HG03045 (cell line): Measurements from ENCODE around the gene ANKRD12.
"Not testable (repeated sequence)": the region's sequence is repeated elsewhere in the genome, so short reads cannot be mapped to it uniquely, and the experiment has no call there.

Source experiments
- ATAC-seq: cut with Tn5 transposase; IDR thresholded peaks from one replicate; pipeline ENCODE4 v1.9.1; 2021; ENCODE audit warnings: mild to moderate bottlenecking, moderate library complexity; ENCODE audit not compliant: unreplicated experiment

Gene ANKRD12

DNA sequence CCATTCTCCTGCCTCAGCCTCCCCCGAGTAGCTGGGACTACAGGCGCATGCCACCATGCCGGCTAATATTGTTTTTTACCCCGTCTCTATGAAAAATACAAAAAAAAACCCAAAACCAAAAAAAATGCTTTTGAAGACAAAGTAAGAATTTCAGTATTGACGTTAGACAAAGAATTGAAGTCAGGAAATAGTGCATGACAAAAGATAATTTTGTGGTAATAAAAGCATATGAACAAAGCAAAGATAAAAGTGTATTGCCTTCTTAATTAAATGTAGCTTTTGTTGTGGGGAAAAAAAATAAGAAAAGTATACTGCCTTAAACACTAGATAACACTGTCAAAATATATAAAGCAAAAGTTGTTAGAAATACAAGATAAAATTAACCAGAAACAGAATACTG lies 86.8 kb downstream of the ANKRD12 start:
- ATAC-seq, result no peak

GRCh38 chr18:9226463-9226862 lies 89.9 kb downstream of the ANKRD12 start:
- no peak for ATAC-seq

DNA sequence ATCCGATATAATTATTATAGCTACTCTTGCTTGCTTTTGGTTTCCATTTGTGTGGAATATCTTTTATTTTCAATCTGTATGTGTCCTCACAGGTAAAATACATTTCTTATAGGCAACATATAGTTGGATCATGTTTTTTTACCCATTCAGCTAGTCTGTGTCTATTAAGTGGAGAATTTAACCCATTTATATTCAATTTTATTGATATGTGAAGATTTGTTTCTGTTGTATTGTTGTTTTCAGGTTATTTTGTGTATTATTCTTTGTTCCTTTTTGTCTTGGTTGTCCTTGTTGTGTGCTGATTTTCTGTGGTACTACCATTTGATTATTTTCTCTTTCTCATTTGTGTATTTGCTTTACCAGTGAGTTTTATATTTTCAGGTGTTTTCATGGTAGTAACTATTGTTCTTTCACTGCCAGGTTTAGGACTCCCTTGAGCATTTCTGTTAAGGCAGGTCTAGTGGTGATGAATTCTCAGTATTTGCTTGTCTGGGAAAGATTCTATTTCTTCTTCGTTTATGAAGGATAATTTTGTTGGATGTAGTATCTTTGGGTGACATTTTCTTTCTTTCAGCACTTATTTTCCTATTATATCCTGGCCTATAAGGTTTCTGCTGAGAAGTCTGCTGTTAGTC lies 95.4 kb downstream of the ANKRD12 start:
- ATAC-seq, result no peak

DNA sequence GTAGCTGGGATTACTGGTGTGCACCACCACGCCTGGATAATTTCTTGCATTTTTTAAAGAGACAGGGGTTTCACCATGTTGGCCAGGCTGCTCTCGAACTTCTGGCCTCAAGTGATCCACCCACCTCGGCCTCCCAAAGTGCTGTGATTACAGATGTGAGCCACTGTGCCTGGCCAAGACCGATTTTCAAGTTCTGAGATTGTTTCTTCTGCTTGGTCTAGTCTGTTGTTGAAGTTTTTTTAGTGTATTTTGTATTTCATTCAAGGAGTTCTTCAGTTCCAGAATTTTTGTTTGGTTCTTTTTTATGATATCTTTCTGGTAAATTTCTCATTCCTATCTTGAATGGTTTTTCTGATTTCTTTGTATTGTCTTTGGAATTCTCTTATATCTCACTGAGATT lies 96.4 kb downstream of the ANKRD12 start:
- ATAC-seq, result no peak

DNA sequence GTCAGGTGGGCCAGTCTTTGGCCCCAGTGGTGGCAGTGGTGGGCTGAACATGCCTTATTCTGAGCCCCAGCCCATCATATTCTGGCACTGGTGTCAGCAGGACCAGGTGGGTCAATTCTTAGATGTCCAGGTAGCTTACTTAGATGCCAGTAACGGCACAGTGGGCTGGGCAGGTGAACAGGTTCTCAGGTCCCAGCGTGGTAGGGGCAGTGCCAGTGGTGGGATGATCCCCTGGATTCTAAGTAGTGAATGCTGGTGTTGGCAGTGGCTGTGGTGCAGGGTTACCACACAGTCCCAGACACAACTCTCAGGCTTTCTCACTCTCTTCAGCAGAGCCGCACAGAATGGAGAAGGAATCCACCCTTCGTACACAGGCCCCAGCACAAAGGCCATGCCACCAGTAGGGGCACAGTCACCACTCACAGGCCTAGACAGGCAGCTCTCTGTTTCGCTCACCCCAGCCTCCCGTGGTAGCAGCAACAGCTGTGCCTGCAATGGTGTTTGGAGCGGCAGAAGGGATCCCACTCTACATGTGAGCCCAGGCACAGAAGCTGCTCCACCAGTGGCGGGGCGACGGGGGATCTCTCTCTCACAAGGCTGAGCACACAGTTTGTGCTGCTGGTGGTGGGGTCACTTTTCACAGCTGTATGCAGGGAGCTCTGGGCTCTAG lies 97.3 kb downstream of the ANKRD12 start:
- ATAC-seq, result no peak

DNA sequence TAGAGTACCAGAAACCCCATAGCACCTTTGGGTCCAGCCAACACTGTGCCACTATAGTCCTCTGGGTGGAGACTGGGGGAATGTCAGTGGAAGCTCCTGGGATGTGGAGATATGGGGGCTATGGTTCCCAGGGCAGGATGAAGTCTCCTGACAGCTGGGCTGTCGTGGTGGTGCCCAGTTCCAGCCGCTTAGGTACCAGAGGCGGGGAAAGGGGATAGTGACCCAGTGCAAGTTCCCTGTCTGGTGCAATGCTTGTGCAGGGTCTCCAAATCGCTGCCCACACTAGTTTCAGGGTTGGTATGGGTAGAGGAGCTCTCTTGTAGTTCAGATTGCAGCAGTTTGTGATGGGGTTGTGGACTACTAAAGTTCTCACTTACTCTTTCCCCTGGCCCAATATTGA lies 97.9 kb downstream of the ANKRD12 start:
- ATAC-seq, result no peak

DNA sequence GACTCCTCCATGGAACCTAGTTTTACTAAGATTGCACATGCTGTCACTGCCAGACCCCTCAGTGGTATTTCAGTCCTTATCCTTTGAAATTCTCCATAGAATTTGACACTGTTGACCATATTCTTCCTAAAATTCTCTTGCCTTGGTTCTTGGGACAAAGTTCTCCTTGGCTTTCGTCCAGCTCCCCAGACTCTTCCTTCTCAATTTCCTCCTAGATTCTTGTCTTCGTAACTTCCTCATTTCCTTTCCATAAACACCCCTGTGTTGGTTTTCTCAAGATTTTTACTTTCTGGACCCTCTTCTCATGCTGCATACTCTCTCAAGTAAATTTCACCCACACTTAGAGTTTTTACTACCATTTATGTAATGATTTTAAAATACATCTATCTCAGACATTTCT lies 101.4 kb downstream of the ANKRD12 start:
- no peak for ATAC-seq

DNA sequence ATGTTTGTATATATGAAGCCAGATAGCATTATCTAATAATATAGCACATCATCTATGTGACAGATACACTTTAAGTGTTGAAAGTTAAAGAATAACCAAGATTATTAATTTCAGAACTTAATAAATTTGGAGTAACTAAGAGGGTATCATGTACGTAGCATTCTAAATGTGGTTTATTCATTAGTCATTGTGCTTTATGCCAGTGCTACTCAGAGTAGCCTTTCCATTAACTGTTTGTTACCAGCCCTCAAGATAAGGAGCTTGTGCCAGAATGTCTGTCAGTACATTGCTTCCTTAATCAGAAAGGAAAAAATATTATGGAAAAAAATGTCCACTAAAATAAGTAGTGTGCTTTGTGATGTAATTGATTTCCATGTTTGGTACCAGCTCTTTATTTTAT lies 103.1 kb downstream of the ANKRD12 start:
- ATAC-seq, result no peak

GRCh38 chr18:9240270-9240669 lies 103.7 kb downstream of the ANKRD12 start:
- no peak for ATAC-seq

DNA sequence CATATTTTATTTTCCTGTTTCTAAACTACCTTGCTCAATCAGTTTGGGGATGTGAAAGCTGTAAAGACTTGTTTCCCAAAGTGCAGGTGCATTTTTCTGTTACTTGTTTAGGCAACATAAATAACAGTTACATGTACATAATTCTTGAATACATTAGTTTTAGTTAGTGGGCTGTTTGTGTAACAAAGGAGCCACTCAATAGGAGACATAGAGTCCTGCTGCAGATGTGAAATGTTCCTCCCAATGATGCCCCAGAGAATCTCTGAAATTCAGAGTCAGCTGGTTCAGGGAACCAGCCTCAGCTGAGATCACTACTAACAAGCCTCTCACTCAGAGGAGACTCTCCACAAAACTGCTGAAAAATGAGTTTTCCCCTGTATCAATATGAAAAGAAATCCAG lies 106.4 kb downstream of the ANKRD12 start:
- ATAC-seq, result no peak

DNA sequence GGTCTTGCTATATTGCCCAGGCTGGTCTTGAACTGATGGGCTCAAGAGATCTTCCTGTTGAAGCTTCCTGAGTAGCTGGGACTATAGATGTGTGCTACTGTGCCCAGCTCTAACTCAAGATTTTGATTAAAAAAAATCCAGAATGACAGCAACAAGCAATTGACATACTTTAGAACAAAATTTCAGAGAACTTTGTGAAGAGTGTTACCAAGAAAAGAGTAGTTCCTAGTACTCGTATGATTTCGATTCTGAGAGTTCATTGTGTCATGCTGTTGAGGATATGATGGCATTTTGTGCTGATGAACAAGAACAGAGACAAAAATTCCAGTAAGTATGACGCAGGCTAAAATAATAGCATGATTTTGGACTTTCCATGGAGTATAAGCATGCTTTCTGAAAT lies 107.8 kb downstream of the ANKRD12 start:
- ATAC-seq, result no peak

- no peak for ATAC-seq
Measured at GRCh38 chr18:9248661-9249060, 112.1 kb downstream of the ANKRD12 start.

DNA sequence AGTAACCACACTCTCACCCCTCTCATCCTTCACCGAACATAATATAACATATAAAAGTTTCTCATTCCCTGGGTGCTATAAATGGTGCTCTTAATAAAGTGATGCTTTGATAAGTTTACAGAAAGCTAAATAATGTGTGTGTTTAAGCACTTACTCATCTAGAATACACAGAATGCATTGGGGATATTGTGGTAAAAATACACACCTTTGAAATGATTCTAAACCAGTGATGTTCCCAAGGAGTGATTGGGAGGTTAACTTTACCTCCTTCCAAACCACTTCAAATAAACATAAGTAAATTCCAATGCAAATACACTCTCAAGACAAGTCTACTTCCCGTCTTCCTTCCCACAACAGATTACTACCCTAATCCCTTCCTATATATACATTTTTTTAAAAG lies 112.7 kb downstream of the ANKRD12 start:
- no peak for ATAC-seq

DNA sequence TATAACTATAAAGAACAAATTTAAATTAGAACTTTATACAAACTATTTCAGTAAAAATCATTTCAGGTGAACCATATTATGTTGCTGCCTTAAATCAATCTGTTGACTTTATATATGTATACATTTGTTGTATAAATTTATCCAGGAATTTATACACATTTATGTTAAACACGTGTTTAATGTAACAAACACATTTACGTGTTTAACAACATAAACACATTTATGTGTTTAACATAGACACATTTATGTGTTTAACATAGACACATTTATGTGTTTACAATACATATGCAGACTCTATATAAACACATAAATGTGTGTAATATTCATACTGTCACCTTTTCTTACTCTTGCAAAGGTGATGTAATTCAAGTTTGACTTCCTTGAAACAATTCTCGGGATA lies 122.6 kb downstream of the ANKRD12 start:
- no peak for ATAC-seq

DNA sequence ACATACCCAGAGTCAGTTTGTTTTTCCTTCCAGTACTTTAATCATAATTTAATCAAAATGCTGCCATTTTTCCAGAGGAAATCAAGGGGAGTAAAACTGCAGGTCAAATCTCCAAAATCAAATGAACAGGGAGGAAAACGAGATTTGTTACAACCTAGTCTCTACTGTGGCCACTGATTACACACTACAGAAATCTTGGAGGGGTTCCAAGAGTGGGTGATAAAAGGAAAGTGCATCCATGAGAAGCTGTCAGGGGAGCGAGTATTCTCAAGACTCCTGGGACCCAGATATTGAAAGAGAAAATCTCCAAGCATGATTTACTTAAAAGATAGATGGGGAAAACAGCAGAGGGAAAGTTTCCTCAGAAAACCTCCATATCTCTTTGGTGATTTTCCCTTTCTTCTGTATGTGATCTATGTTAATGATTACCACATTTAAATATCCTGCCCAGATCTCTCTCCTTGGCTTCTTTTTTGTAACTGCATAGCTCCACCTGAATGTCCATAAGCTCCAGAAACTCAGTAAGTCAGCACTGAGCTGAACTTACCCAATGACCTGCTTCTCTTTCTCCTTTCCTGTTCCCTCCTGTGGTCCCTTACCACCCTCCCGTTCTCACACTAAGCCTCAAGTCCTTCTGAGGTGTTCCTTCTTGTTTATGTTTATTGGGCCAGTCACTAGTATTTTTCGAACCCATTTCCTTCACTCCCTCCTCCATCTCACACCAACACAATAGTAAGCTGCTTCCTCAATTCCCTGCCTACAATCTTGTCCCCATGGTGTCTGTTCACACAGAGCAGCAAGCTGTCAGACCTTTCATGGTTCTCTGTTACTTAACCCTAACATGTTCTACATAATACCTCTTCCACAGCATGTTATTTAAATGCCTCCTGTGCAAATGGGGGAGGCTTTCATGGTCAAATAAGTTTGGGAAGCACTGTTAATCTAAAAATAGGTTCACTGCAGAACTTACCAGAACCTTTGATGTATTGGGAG lies 124.1 kb downstream of the ANKRD12 start:
- ATAC-seq, result no peak

DNA sequence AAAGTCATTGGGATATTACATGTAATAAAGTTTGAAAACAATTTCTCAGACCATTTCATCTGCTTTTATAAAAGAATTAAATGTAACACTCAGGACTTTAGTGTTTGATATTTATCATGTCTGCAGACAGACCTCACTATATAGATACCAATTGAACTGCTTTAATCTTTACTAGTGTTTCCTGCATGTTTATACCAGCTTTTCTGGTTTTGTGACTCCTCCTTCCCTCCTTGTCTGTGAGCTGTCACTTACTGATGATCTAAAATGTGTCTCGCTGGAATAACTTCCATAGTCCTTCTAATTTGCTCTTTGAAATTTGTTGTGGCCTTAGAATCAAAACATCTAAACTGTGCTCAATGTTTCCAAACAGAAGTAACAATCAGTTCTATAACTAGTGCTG lies 126.7 kb downstream of the ANKRD12 start:
- no peak for ATAC-seq

- ATAC-seq, result not testable (repeated sequence)
Measured at GRCh38 chr18:9264797-9265196, 128.2 kb downstream of the ANKRD12 start.

- no peak for ATAC-seq
Measured at GRCh38 chr18:9273221-9273620, 136.6 kb downstream of the ANKRD12 start.

GRCh38 chr18:9275890-9276289 lies 139.3 kb downstream of the ANKRD12 start:
- no peak for ATAC-seq

- no peak for ATAC-seq
Measured at GRCh38 chr18:9278028-9278427, 141.4 kb downstream of the ANKRD12 start.

- ATAC-seq, result no peak
Measured at GRCh38 chr18:9280849-9281248, 144.3 kb downstream of the ANKRD12 start.

- ATAC-seq, result no peak
Measured at GRCh38 chr18:9281780-9282179, 145.2 kb downstream of the ANKRD12 start.
